A673 (cell line): ENCODE results near the gene ROMO1.

Source experiments
- CTCF ChIP-seq: fragments of 300-800, 200-600 bp; sonication (generic); conservative IDR thresholded peaks from 2 replicates; pipeline ENCODE4 v1.5.1; 2017; ENCODE audit warnings: low read depth, mild to moderate bottlenecking, antibody characterized with exemption, low read length, moderate library complexity, mixed read lengths
- EZH2 ChIP-seq: fragments of 200-600 bp; sonication (generic); IDR thresholded peaks from 2 replicates; pipeline ENCODE4 v1.6.1; 2017; ENCODE audit warnings: borderline replicate concordance, low read depth, mild to moderate bottlenecking, mixed read lengths, antibody characterized with exemption, low read length; ENCODE audit not compliant: poor library complexity, severe bottlenecking

- no peak for TF ChIP-seq CTCF
- no peak for TF ChIP-seq EZH2
These were observed 10.8 kb downstream of the ROMO1 start for GRCh38 chr20:35710039-35710438.
